Mesodermal cell (in vitro differentiated cells): ENCODE results near the gene PYDC1.
A peak's percentile ranks its signal among the peaks of the same experiment; 100 is the strongest.
"Not testable (repeated sequence)": the region's sequence is repeated elsewhere in the genome, so short reads cannot be mapped to it uniquely, and the experiment has no call there.

Source experiments
- H3K27ac ChIP-seq: 2 replicates; pipeline ENCODE4 v1.7.0; 2013; ENCODE audit warnings: mild to moderate bottlenecking, low read depth, low read length, moderate library complexity; ENCODE audit not compliant: severe bottlenecking
- H3K36me3 ChIP-seq: 2 replicates; pipeline ENCODE4 v1.7.1; 2013; ENCODE audit warnings: mild to moderate bottlenecking, low read length, moderate library complexity; ENCODE audit not compliant: control insufficient read depth, insufficient read depth
- H3K4me1 ChIP-seq: one replicate; pipeline ENCODE4 v1.7.1; 2013; ENCODE audit warnings: mild to moderate bottlenecking, low read length; ENCODE audit not compliant: insufficient read depth, control insufficient read depth, poor library complexity, severe bottlenecking
- H3K4me3 ChIP-seq: 2 replicates; pipeline ENCODE4 v1.7.0; 2013; ENCODE audit warnings: low read length, control low read depth, mild to moderate bottlenecking; ENCODE audit not compliant: insufficient read depth, poor library complexity, severe bottlenecking; ENCODE audit errors: extremely low read depth
- H3K9me3 ChIP-seq: 2 replicates; pipeline ENCODE4 v1.7.1; 2013; ENCODE audit warnings: mild to moderate bottlenecking, low read length, moderate library complexity; ENCODE audit not compliant: control insufficient read depth
- WGBS, 2 experiments: methylation state at CpG; one replicate each; pipeline ENCODE4 v1.1.5; 2013; ENCODE audit warnings: missing lambda C conversion rate in 2 of 2; ENCODE audit not compliant: insufficient coverage in 2 of 2; 5-methylcytosine and 5-hydroxymethylcytosine counted together

The PYDC1 gene

GRCh38 chr16:31202414-31203375, 14.2 kb downstream of the PYDC1 start, which contains the start of gene PYCARD:
Gene PYCARD, minus strand, starts transcription at chr16:31202760. Its CDS starts 70 bp downstream, at chr16:31202690.
- Histone ChIP-seq H3K36me3 (peaks cover 16% of the 10 kb centered on the region), H3K9me3 (no peaks in the 10 kb centered on the region), H3K4me1 (peaks cover 8% of the 10 kb centered on the region), H3K27ac (no peak within 1 kb of the TSS), H3K4me3 (peak within 1 kb of the TSS; percentile 35)
- WGBS, 2 experiments, result 18 to 24% methylated on average over 46 to 62 of the region's 69 CpGs

- Histone ChIP-seq H3K9me3 (no peaks in the 10 kb centered on the region), H3K4me1 (peaks cover 8% of the 10 kb centered on the region), H3K36me3 (peaks cover 25% of the 10 kb centered on the region), H3K27ac (no peak overlapping the region), H3K4me3 (peak overlapping the region; percentile 35)
- 28 to 29% methylated on average over 24 to 27 of the region's 35 CpGs for WGBS, 2 experiments
These were observed 15.1 kb downstream of the PYDC1 start for GRCh38 chr16:31201582-31202413.

GRCh38 chr16:31200821-31201568, 15.9 kb downstream of the PYDC1 start:
- no peak overlapping the region for H3K27ac ChIP-seq
- 84 to 87% methylated on average over 5 to 7 of the region's 8 CpGs for WGBS, 2 experiments
- H3K4me3 ChIP-seq, result no peak overlapping the region

GRCh38 chr16:31200111-31200510, 16.8 kb downstream of the PYDC1 start:
- H3K27ac ChIP-seq, H3K9me3 ChIP-seq, H3K4me3 ChIP-seq, H3K4me1 ChIP-seq: not testable (repeated sequence)
- 94 to 95% methylated on average over 7 to 8 of the region's 8 CpGs for WGBS, 2 experiments
- peaks cover 41% of the 10 kb centered on the region for H3K36me3 ChIP-seq

More at GRCh38 chr16:31200821-31201568, 15.9 kb downstream of the PYDC1 start:
- H3K9me3 ChIP-seq, result no peaks in the 10 kb centered on the region
- peaks cover 33% of the 10 kb centered on the region for H3K36me3 ChIP-seq
- H3K4me1 ChIP-seq, result peaks cover 8% of the 10 kb centered on the region

- peaks cover 8% of the 10 kb centered on the region for H3K4me1 ChIP-seq
- no peak overlapping the region for H3K4me3 ChIP-seq
- H3K9me3 ChIP-seq, result no peaks in the 10 kb centered on the region
- H3K27ac ChIP-seq, result no peak overlapping the region
- peaks cover 47% of the 10 kb centered on the region for H3K36me3 ChIP-seq
- 98 to 100% methylated on average over 4 to 5 of the region's 5 CpGs for WGBS, 2 experiments
These were observed 17.4 kb downstream of the PYDC1 start for GRCh38 chr16:31199430-31200041.

GRCh38 chr16:31198207-31198882, 18.6 kb downstream of the PYDC1 start:
- Histone ChIP-seq H3K9me3 (no peaks in the 10 kb centered on the region), H3K27ac (no peak overlapping the region)
- WGBS, 2 experiments, result 88 to 94% methylated on average over 7 of the region's 7 CpGs

GRCh38 chr16:31196324-31197088, 20.4 kb downstream of the PYDC1 start:
- Histone ChIP-seq H3K9me3 (no peaks in the 10 kb centered on the region), H3K4me1 (peaks cover 3% of the 10 kb centered on the region), H3K36me3 (peaks cover 77% of the 10 kb centered on the region), H3K27ac (no peak overlapping the region), H3K4me3 (no peak overlapping the region)
- 94 to 97% methylated on average over 10 to 13 of the region's 17 CpGs for WGBS, 2 experiments

More at GRCh38 chr16:31198207-31198882, 18.6 kb downstream of the PYDC1 start:
- Histone ChIP-seq H3K4me3 (no peak overlapping the region), H3K4me1 (peaks cover 8% of the 10 kb centered on the region), H3K36me3 (peaks cover 59% of the 10 kb centered on the region)

GRCh38 chr16:31195861-31196260, 21.1 kb downstream of the PYDC1 start:
- WGBS, 2 experiments, result 96 to 99% methylated on average over 11 of the region's 11 CpGs
- not testable (repeated sequence) for H3K4me3 ChIP-seq, H3K4me1 ChIP-seq, H3K27ac ChIP-seq, H3K9me3 ChIP-seq
- H3K36me3 ChIP-seq, result peaks cover 84% of the 10 kb centered on the region

GRCh38 chr16:31194898-31195297, 22.0 kb downstream of the PYDC1 start:
- no peaks in the 10 kb centered on the region for H3K4me1 ChIP-seq
- peaks cover 91% of the 10 kb centered on the region for H3K36me3 ChIP-seq
- no peak overlapping the region for H3K4me3 ChIP-seq
- no peaks in the 10 kb centered on the region for H3K9me3 ChIP-seq
- 93 to 98% methylated on average over 4 to 5 of the region's 7 CpGs for WGBS, 2 experiments
- no peak overlapping the region for H3K27ac ChIP-seq
